Peyer's patch (tissue), 4 donors: ENCODE data around the gene HS2ST1.

Experiments used
- POLR2A ChIP-seq, 2 donors: fragments of 450-650 bp; IDR thresholded peaks; one replicate each; pipeline ENCODE4 v1.5.1; 2017; ENCODE audit warnings: antibody characterized with exemption in 2 of 2, mild to moderate bottlenecking in 2 of 2, moderate library complexity in 2 of 2
- TF ChIP-seq, protein P1 (sequence below), 6 experiments: fragments of 450-650 bp in 4 of 6; fragments of 200-600 bp in 2 of 6; sonication (generic) in 1 of 6; IDR thresholded peaks; one replicate each; pipeline ENCODE4 v1.5.1; 2017 to 2019; ENCODE audit warnings: antibody characterized with exemption in 6 of 6, mild to moderate bottlenecking in 3 of 6, moderate library complexity in 1 of 6

DNA sequence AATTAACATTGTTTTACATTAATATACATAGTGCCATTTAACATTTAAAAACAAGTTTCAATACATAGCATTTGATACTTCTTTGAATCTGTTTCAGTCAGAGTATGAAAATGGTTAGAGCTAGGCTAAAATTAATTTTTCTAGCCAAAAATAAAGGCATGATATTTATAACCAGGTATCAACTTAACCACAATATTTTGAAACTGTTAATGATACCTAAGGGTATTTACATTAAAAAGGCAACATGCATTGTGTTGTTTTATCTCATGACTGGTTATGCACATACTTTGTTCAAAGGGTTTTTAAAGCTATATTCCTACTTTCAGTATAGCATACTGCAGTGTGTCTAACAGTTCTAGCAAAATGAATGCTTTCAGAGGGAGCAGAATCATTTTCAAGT, 130.0 kb downstream of the HS2ST1 start:
- TF ChIP-seq, protein P1, sequence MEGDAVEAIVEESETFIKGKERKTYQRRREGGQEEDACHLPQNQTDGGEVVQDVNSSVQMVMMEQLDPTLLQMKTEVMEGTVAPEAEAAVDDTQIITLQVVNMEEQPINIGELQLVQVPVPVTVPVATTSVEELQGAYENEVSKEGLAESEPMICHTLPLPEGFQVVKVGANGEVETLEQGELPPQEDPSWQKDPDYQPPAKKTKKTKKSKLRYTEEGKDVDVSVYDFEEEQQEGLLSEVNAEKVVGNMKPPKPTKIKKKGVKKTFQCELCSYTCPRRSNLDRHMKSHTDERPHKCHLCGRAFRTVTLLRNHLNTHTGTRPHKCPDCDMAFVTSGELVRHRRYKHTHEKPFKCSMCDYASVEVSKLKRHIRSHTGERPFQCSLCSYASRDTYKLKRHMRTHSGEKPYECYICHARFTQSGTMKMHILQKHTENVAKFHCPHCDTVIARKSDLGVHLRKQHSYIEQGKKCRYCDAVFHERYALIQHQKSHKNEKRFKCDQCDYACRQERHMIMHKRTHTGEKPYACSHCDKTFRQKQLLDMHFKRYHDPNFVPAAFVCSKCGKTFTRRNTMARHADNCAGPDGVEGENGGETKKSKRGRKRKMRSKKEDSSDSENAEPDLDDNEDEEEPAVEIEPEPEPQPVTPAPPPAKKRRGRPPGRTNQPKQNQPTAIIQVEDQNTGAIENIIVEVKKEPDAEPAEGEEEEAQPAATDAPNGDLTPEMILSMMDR (IDR thresholded peaks at IDR 0.05): no peak
- TF ChIP-seq POLR2A (IDR thresholded peaks at IDR 0.05): no peak
